Upper lobe of left lung (tissue), 6 donors: ENCODE measurements around the gene GFRA3. TPM values are rescaled to one million over a fixed set of nuclear protein-coding genes. Genes with fewer than 3 reads are reported as not detected.

Source experiments
- ATAC-seq, 2 donors: fragments of 200-7000 bp; cut with Tn5 transposase; one replicate each; pipeline ENCODE4 v1.9.1; 2022; ENCODE audit warnings: mild to moderate bottlenecking in 2 of 2, moderate library complexity in 2 of 2; ENCODE audit not compliant: low FRiP score in 2 of 2
- DNase-seq, 2 donors: peaks; one replicate each; pipeline ENCODE4 v3.0.0-alpha.2; 2019 to 2020
- H3K27ac ChIP-seq, 4 donors: fragments of 200-600 bp; sonication (generic); one replicate each; pipeline ENCODE4 v1.5.1; 2016 to 2019
- H3K27me3 ChIP-seq, 4 donors: fragments of 200-600 bp; sonication (generic); one replicate each; pipeline ENCODE4 v1.5.1; 2017 to 2019
- H3K36me3 ChIP-seq, 4 donors: fragments of 200-600 bp; sonication (generic); one replicate each; pipeline ENCODE4 v1.5.1; 2016 to 2019
- H3K4me1 ChIP-seq, 4 donors: fragments of 200-600 bp; sonication (generic); one replicate each; pipeline ENCODE4 v1.5.1; 2018 to 2019
- H3K4me3 ChIP-seq, 4 donors: fragments of 200-600 bp; sonication (generic); one replicate each; pipeline ENCODE4 v1.5.1; 2017 to 2019; ENCODE audit warnings: mild to moderate bottlenecking in 2 of 4, moderate library complexity in 1 of 4
- H3K9me3 ChIP-seq, 4 donors: fragments of 200-600 bp; sonication (generic); one replicate each; pipeline ENCODE4 v1.5.1; 2018 to 2019
- CTCF ChIP-seq, 6 experiments: fragments of 450-650 bp in 4 of 6; fragments of 200-600 bp in 2 of 6; sonication (generic) in 2 of 6; IDR thresholded peaks; one replicate each; pipeline ENCODE4 v1.5.1; 2016 to 2019; ENCODE audit warnings: antibody characterized with exemption in 6 of 6
- EP300 ChIP-seq, 4 donors: sonication (generic); formaldehyde crosslinking; IDR thresholded peaks; one replicate each; pipeline ENCODE4 v1.5.1; 2017; ENCODE audit warnings: antibody characterized with exemption in 4 of 4, control low read depth in 2 of 4
- POLR2A ChIP-seq, 4 donors: fragments of 450-650 bp; IDR thresholded peaks; one replicate each; pipeline ENCODE4 v1.5.1; 2016 to 2017; ENCODE audit warnings: antibody characterized with exemption in 4 of 4, mild to moderate bottlenecking in 2 of 4
- POLR2AphosphoS5 ChIP-seq, 2 donors: sonication (generic); formaldehyde crosslinking; IDR thresholded peaks; one replicate each; pipeline ENCODE4 v1.5.1; 2017; ENCODE audit warnings: antibody characterized with exemption in 2 of 2
- WGBS, 2 donors: methylation state at CpG; one replicate each; pipeline ENCODE4 v1.1.5; 2017 to 2018; 5-methylcytosine and 5-hydroxymethylcytosine counted together
- total RNA-seq, 6 donors: library from RNA; depleted of rRNA in 4 of 6; stranded (reverse); fragments of >200 nt in 4 of 6; gene quantifications; one replicate each; pipeline versions ENCODE4 v1.1.0 to v1.2.1, GENCODE V29; 2016 to 2021
- donor health status: DM: no; HTN: no; CAD: no; lungs with moderate emphysema.
- donor health status: DM: no; HTN: yes; CAD: no; lungs with severe emphysema.

GFRA3 gene
- total RNA-seq, 6 donors from 2014 or later, result 0.30 to 0.86 (median 0.33) TPM; not detected in 1

- Histone ChIP-seq H3K9me3 (no peaks in the 10 kb centered on the region), H3K36me3 (no peaks in the 10 kb centered on the region), H3K4me1 (peaks cover 7 to 18% (median 14%) of the 10 kb centered on the region in 4 donors), H3K27me3 (peaks cover 0 to 7% (median 3%) of the 10 kb centered on the region in 4 donors), H3K27ac (no peak overlapping the region), H3K4me3 (no peak overlapping the region)
- no peak for DNase-seq
- no peak for ATAC-seq
- no peak for TF ChIP-seq EP300 (IDR thresholded peaks at IDR 0.05)
- no peak for TF ChIP-seq POLR2AphosphoS5 (IDR thresholded peaks at IDR 0.05)
- TF ChIP-seq POLR2A (IDR thresholded peaks at IDR 0.05), result no peak
- no peak for TF ChIP-seq CTCF (IDR thresholded peaks at IDR 0.05)
- WGBS, 2 donors, result 76 to 77% methylated on average over 5 of the region's 5 CpGs
Observed at GRCh38 chr5:138271281-138271680, 3.1 kb downstream of the GFRA3 start.

- Histone ChIP-seq H3K27me3 (no peaks in the 10 kb centered on the region), H3K27ac (no peak overlapping the region), H3K4me3 (no peak overlapping the region), H3K9me3 (no peaks in the 10 kb centered on the region), H3K36me3 (no peaks in the 10 kb centered on the region), H3K4me1 (no peaks in the 10 kb centered on the region)
- ATAC-seq (no peak), DNase-seq (no peak)
- no peak for TF ChIP-seq POLR2AphosphoS5 (IDR thresholded peaks at IDR 0.05)
- no peak for TF ChIP-seq POLR2A (IDR thresholded peaks at IDR 0.05)
- no peak for TF ChIP-seq EP300 (IDR thresholded peaks at IDR 0.05)
- no peak for TF ChIP-seq CTCF (IDR thresholded peaks at IDR 0.05)
- 90 to 92% methylated on average over 5 to 8 of the region's 8 CpGs for WGBS, 2 donors
Observed at GRCh38 chr5:138264183-138264582, 10.2 kb downstream of the GFRA3 start.

- WGBS, 2 donors, result 71 to 72% methylated on average over 3 of the region's 3 CpGs
- H3K36me3 ChIP-seq, result no peaks in the 10 kb centered on the region
- no peak overlapping the region for H3K27ac ChIP-seq
- no peak for TF ChIP-seq CTCF (IDR thresholded peaks at IDR 0.05)
- H3K27me3 ChIP-seq, result no peaks in the 10 kb centered on the region
- ATAC-seq (no peak), DNase-seq (no peak)
- no peaks in the 10 kb centered on the region for H3K9me3 ChIP-seq
- H3K4me3 ChIP-seq, result no peak overlapping the region
- no peaks in the 10 kb centered on the region for H3K4me1 ChIP-seq
Observed at GRCh38 chr5:138263581-138263980, 10.8 kb downstream of the GFRA3 start.

- no peak for DNase-seq
- no peaks in the 10 kb centered on the region for H3K9me3 ChIP-seq
- H3K27ac ChIP-seq, result no peak overlapping the region
- H3K36me3 ChIP-seq, result no peaks in the 10 kb centered on the region
- no peaks in the 10 kb centered on the region for H3K27me3 ChIP-seq
- ATAC-seq, result no peak
- WGBS, 2 donors, result 69 to 82% methylated on average over 4 of the region's 4 CpGs
- no peak overlapping the region for H3K4me3 ChIP-seq
- H3K4me1 ChIP-seq, result no peaks in the 10 kb centered on the region
- no peak for TF ChIP-seq CTCF (IDR thresholded peaks at IDR 0.05)
- TF ChIP-seq POLR2A (IDR thresholded peaks at IDR 0.05), result no peak
- TF ChIP-seq EP300 (IDR thresholded peaks at IDR 0.05), result no peak
- TF ChIP-seq POLR2AphosphoS5 (IDR thresholded peaks at IDR 0.05), result no peak
Observed at GRCh38 chr5:138258704-138259292, 15.6 kb downstream of the GFRA3 start.

GRCh38 chr5:138257583-138257982 is 16.8 kb downstream of the GFRA3 start:
- Histone ChIP-seq H3K4me3 (no peak overlapping the region), H3K9me3 (no peaks in the 10 kb centered on the region), H3K36me3 (no peaks in the 10 kb centered on the region), H3K4me1 (no peaks in the 10 kb centered on the region), H3K27me3 (no peaks in the 10 kb centered on the region), H3K27ac (no peak overlapping the region)
- DNase-seq (peak in 1 of 2 donors; percentile 81), ATAC-seq (no peak)
- WGBS, 2 donors, result 66 to 78% methylated on average over 9 to 29 of the region's 29 CpGs
- no peak for TF ChIP-seq EP300 (IDR thresholded peaks at IDR 0.05)
- TF ChIP-seq POLR2AphosphoS5 (IDR thresholded peaks at IDR 0.05), result no peak
- no peak for TF ChIP-seq CTCF (IDR thresholded peaks at IDR 0.05)
- no peak for TF ChIP-seq POLR2A (IDR thresholded peaks at IDR 0.05)
